BLaER1 (cell line): ENCODE results near the gene CHI3L1.

Experiments used
- H3K27ac ChIP-seq: shearing (Covaris generic); formaldehyde crosslinking; 2 replicates; pipeline ENCODE4 v1.8.1; 2022
- H3K27me3 ChIP-seq: shearing (Covaris generic); formaldehyde crosslinking; 2 replicates; pipeline ENCODE4 v1.8.1; 2022
- H3K36me3 ChIP-seq: shearing (Covaris generic); formaldehyde crosslinking; 2 replicates; pipeline ENCODE4 v1.8.1; 2022
- H3K4me1 ChIP-seq: shearing (Covaris generic); formaldehyde crosslinking; 2 replicates; pipeline ENCODE4 v1.8.1; 2022
- H3K4me2 ChIP-seq: shearing (Covaris generic); formaldehyde crosslinking; 2 replicates; pipeline ENCODE4 v1.8.1; 2022
- H3K4me3 ChIP-seq: shearing (Covaris generic); formaldehyde crosslinking; 2 replicates; pipeline ENCODE4 v1.8.1; 2022
- H3K9ac ChIP-seq: shearing (Covaris generic); formaldehyde crosslinking; 2 replicates; pipeline ENCODE4 v1.8.1; 2022
- H3K9me3 ChIP-seq: shearing (Covaris generic); formaldehyde crosslinking; 2 replicates; pipeline ENCODE4 v1.8.1; 2022
- H4K20me1 ChIP-seq: shearing (Covaris generic); formaldehyde crosslinking; 2 replicates; pipeline ENCODE4 v1.8.1; 2022
- Cebpa-rat ChIP-seq: shearing (Covaris generic); IDR thresholded peaks from 2 replicates; pipeline ENCODE4 v1.8.1; 2022

The CHI3L1 gene

GRCh38 chr1:203217668-203218067 is 31.2 kb upstream of the CHI3L1 start:
- peak overlapping the region; percentile 25; the same call in 1 of the 2 replicates for H3K9ac ChIP-seq
- no peaks in the 10 kb centered on the region for H3K36me3 ChIP-seq
- H4K20me1 ChIP-seq = no peaks in the 10 kb centered on the region
- H3K4me3 ChIP-seq = no peak overlapping the region
- no peaks in the 10 kb centered on the region for H3K27me3 ChIP-seq
- H3K4me1 ChIP-seq = peaks cover 52% of the 10 kb centered on the region
- H3K27ac ChIP-seq = peak overlapping the region; percentile 12; the same call in 1 of the 2 replicates
- peak overlapping the region; percentile 82 for H3K4me2 ChIP-seq
- no peak for TF ChIP-seq Cebpa-rat
- H3K9me3 ChIP-seq = no peaks in the 10 kb centered on the region

DNA sequence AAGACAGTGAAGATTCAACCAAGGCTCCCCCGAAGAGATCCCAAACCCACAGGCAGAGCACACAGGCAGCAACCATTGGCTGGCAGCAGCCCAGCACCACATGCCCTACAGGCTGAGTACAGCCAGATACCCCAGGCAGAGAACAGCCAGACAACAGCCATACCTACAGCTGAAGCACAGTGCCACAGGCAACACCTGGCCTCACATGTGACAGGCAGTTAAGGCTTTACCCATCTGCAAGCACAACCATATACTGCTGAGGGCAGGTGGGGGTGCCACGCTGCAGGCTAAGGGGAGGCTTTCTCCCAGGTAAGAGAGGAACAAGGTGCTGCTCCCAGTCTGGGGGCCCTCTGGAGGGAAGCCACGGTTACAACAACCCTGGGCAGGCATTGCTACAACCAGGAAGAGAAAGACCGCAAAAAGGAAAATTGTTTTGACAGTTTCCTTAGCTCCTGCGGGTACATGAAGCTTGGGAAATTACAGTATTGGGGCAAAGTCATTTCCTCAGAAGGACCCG is 30.7 kb upstream of the CHI3L1 start:
- peak overlapping the region; percentile 12; the same call in 1 of the 2 replicates for H3K27ac ChIP-seq
- H3K9ac ChIP-seq = peak overlapping the region; percentile 25; the same call in 1 of the 2 replicates
- no peaks in the 10 kb centered on the region for H3K36me3 ChIP-seq
- peak overlapping the region; percentile 82 for H3K4me2 ChIP-seq
- H3K4me1 ChIP-seq = peaks cover 52% of the 10 kb centered on the region
- no peaks in the 10 kb centered on the region for H3K9me3 ChIP-seq
- no peaks in the 10 kb centered on the region for H4K20me1 ChIP-seq
- no peak for TF ChIP-seq Cebpa-rat
- no peak overlapping the region for H3K4me3 ChIP-seq
- no peaks in the 10 kb centered on the region for H3K27me3 ChIP-seq

- no peaks in the 10 kb centered on the region for H3K36me3 ChIP-seq
- TF ChIP-seq Cebpa-rat = no peak
- no peaks in the 10 kb centered on the region for H4K20me1 ChIP-seq
- peak overlapping the region; percentile 80; the same call in 1 of the 2 replicates for H3K27ac ChIP-seq
- no peaks in the 10 kb centered on the region for H3K27me3 ChIP-seq
- no peak overlapping the region for H3K9ac ChIP-seq
- H3K9me3 ChIP-seq = no peaks in the 10 kb centered on the region
- peak overlapping the region; percentile 82 for H3K4me2 ChIP-seq
- peaks cover 55% of the 10 kb centered on the region for H3K4me1 ChIP-seq
- no peak overlapping the region for H3K4me3 ChIP-seq
Observed at GRCh38 chr1:203216274-203217138, 30.0 kb upstream of the CHI3L1 start.

GRCh38 chr1:203215573-203215972 is 29.1 kb upstream of the CHI3L1 start:
- Histone ChIP-seq H3K4me2 (peak overlapping the region; percentile 82), H3K4me1 (peaks cover 55% of the 10 kb centered on the region), H3K9me3 (no peaks in the 10 kb centered on the region), H3K27ac (peak overlapping the region; percentile 80), H3K9ac (peak overlapping the region; percentile 70), H3K36me3 (no peaks in the 10 kb centered on the region), H3K4me3 (no peak overlapping the region; the same call in 1 of the 2 replicates), H3K27me3 (no peaks in the 10 kb centered on the region), H4K20me1 (no peaks in the 10 kb centered on the region)
- TF ChIP-seq Cebpa-rat = no peak

DNA sequence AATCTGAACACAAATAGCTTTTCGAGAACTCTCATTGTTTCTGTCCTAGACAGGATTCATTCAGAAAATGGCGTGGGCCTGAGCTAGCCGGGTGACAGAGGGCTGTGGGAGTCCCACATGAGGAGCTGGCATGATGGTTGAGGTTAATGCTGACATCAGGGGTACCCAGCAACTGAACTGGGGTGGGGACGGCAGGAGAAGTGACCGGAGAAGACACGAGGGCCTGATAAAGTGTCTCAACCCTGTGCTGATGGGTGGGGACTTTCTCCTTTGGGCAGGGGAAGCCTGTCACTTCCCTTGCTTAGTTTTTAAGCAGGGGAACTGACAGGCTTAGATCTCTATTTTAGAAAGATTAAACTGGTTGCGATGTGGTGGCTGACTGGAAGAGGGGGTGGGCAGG is 28.4 kb upstream of the CHI3L1 start:
- H3K9me3 ChIP-seq = no peaks in the 10 kb centered on the region
- H3K27ac ChIP-seq = peak overlapping the region; percentile 80
- no peaks in the 10 kb centered on the region for H4K20me1 ChIP-seq
- H3K4me2 ChIP-seq = peak overlapping the region; percentile 82
- H3K4me3 ChIP-seq = no peak overlapping the region
- H3K4me1 ChIP-seq = peaks cover 55% of the 10 kb centered on the region
- TF ChIP-seq Cebpa-rat = no peak
- H3K36me3 ChIP-seq = no peaks in the 10 kb centered on the region
- H3K9ac ChIP-seq = peak overlapping the region; percentile 70
- H3K27me3 ChIP-seq = no peaks in the 10 kb centered on the region

- no peaks in the 10 kb centered on the region for H4K20me1 ChIP-seq
- H3K9me3 ChIP-seq = no peaks in the 10 kb centered on the region
- H3K9ac ChIP-seq = no peak overlapping the region
- H3K27ac ChIP-seq = 0 out of 2 replicates have a peak overlapping the region, but pooled peaks have one; percentile 6
- H3K36me3 ChIP-seq = no peaks in the 10 kb centered on the region
- no peaks in the 10 kb centered on the region for H3K27me3 ChIP-seq
- no peak overlapping the region for H3K4me2 ChIP-seq
- TF ChIP-seq Cebpa-rat = no peak
- no peak overlapping the region for H3K4me3 ChIP-seq
- peaks cover 55% of the 10 kb centered on the region for H3K4me1 ChIP-seq
Observed at GRCh38 chr1:203213126-203213525, 26.6 kb upstream of the CHI3L1 start.

GRCh38 chr1:203211812-203212211 is 25.3 kb upstream of the CHI3L1 start:
- Histone ChIP-seq H3K9me3 (no peaks in the 10 kb centered on the region), H3K4me1 (peaks cover 50% of the 10 kb centered on the region), H3K27ac (no peak overlapping the region), H3K4me2 (no peak overlapping the region), H3K9ac (no peak overlapping the region), H3K36me3 (no peaks in the 10 kb centered on the region), H3K27me3 (no peaks in the 10 kb centered on the region), H4K20me1 (no peaks in the 10 kb centered on the region), H3K4me3 (no peak overlapping the region)
- no peak for TF ChIP-seq Cebpa-rat

DNA sequence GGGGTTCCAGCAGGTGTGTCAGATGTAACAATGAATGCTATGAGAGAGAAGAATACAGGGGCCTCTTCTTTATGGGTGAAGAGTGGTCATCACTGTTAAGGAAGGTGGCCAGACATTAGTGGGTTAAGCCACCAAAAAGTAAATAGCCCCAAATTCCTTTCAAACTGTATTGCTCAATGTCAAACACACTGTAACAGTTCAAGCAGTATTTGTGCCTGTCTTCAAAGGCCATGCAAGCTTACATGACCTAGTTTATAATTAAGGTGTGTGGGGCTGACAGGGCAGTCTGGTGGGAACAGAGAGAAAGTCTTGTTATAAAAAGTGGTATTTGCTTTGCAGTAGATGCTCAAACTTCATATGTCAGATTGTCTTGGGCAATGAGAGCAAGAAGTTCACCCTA is 24.5 kb upstream of the CHI3L1 start:
- Histone ChIP-seq H3K4me1 (peaks cover 41% of the 10 kb centered on the region), H3K9me3 (no peaks in the 10 kb centered on the region), H4K20me1 (no peaks in the 10 kb centered on the region), H3K4me2 (no peak overlapping the region), H3K9ac (no peak overlapping the region), H3K27ac (no peak overlapping the region), H3K4me3 (no peak overlapping the region), H3K27me3 (no peaks in the 10 kb centered on the region), H3K36me3 (no peaks in the 10 kb centered on the region)
- TF ChIP-seq Cebpa-rat = no peak

DNA sequence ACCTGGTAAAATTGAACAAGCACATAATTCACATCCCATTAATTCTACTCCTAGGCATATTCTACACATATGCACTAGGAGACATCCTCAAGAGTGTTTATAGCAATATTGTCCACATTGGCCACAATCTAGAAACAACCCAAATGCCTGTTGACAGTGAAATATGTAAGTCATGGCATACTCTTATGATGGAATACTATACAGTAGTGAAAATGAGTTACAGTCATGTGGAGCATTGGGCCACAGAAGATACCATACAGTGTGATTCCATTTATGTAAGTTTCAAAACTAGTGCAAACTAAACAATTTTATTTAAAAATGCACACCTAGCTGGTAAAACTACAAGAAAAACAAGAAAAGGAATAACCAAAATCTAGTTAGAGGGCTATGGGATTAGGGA is 23.8 kb upstream of the CHI3L1 start:
- no peak overlapping the region for H3K9ac ChIP-seq
- H3K4me1 ChIP-seq = peaks cover 35% of the 10 kb centered on the region
- H3K9me3 ChIP-seq = no peaks in the 10 kb centered on the region
- TF ChIP-seq Cebpa-rat = no peak
- H3K36me3 ChIP-seq = no peaks in the 10 kb centered on the region
- no peak overlapping the region for H3K4me2 ChIP-seq
- no peak overlapping the region for H3K27ac ChIP-seq
- no peaks in the 10 kb centered on the region for H3K27me3 ChIP-seq
- no peak overlapping the region for H3K4me3 ChIP-seq
- H4K20me1 ChIP-seq = no peaks in the 10 kb centered on the region

- H3K27ac ChIP-seq = no peak overlapping the region
- no peaks in the 10 kb centered on the region for H3K27me3 ChIP-seq
- no peaks in the 10 kb centered on the region for H3K9me3 ChIP-seq
- TF ChIP-seq Cebpa-rat = no peak
- peak overlapping the region; percentile 41 for H3K4me2 ChIP-seq
- no peak overlapping the region for H3K4me3 ChIP-seq
- peaks cover 13% of the 10 kb centered on the region for H3K4me1 ChIP-seq
- H4K20me1 ChIP-seq = no peaks in the 10 kb centered on the region
- no peaks in the 10 kb centered on the region for H3K36me3 ChIP-seq
- no peak overlapping the region for H3K9ac ChIP-seq
Observed at GRCh38 chr1:203208181-203208580, 21.7 kb upstream of the CHI3L1 start.
